ENCODE results near the gene ADCY9.

ADCY9 gene

GRCh38 chr16:4123616-4124300 lies 7.5 kb upstream of the ADCY9 start:
- no peak for DNase-seq (ENCODE audit: low read depth in 2 of 2)

GRCh38 chr16:4120176-4120575 lies 3.9 kb upstream of the ADCY9 start:
- no peak for DNase-seq (ENCODE audit: low read depth in 2 of 2)

DNA sequence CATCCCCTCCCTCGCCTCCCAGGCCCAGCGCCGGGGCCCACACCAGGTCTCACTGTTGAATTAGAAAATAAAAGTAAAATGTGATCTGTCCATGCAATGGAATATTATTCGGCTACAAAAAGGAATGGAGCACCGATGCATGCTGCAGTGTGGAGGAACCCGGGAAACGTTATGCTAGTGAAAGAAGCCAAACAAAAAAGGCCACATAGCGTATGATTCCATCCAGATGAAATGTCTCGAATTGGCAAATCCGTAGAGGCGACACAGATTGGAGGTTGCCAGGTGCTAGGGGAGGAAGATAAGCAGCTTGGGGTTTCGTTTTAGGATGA lies 972 bp upstream of the ADCY9 start:
- DNase-seq (ENCODE audit: low read depth in 2 of 2), result no peak

DNA sequence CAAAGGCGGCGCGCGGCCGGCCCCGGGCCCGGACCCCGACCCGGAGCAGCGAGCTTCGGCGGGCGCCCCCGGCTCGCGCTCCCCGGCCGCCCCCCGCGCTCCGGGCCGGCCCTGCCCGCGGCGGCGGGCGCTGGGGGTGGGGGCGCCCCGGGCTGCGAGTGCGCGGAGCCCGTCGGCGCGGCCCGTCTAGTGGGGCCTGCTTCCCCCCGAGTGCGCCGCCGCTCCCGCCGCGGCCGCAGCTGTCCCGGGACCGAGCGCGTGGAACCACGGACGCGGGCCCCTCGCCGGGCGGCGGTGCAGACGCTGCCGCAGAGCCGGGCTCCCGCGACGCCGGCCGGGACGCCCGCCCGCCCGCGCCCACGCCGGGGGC lies 308 bp downstream of the ADCY9 start:
- no peak for DNase-seq (ENCODE audit: low read depth in 2 of 2)

- peak; percentile 17 to 23 for DNase-seq (ENCODE audit: low read depth in 2 of 2)
Measured at GRCh38 chr16:4115209-4115948, 863 bp downstream of the ADCY9 start.

- DNase-seq (ENCODE audit: low read depth in 2 of 2), result no peak
Measured at GRCh38 chr16:4114257-4115208, 1.7 kb downstream of the ADCY9 start.

GRCh38 chr16:4113358-4114256 lies 2.6 kb downstream of the ADCY9 start:
- DNase-seq (ENCODE audit: low read depth in 2 of 2), result no peak

GRCh38 chr16:4111748-4112696 lies 4.2 kb downstream of the ADCY9 start:
- no peak for DNase-seq (ENCODE audit: low read depth in 2 of 2)

DNA sequence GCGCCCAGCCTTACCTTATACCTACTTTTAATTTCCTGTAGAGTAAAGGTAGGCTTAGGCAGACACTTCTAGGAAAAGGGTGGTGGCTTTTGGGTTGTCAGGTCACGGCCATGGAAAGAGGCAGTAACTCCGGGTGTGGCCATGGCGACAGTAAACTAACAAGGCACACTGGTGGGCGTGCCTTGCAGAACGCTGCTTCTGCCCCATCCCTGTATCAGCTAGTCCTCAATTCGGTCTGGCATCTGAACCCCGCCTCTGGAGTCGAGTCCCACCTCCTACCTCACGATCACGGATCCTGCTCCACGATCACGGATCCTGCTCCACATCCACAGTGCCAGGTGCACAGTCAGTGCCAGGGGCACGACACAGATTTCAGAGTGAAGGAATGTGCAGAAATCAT lies 5.6 kb downstream of the ADCY9 start:
- no peak for DNase-seq (ENCODE audit: low read depth in 2 of 2)

GRCh38 chr16:4110065-4110464 lies 6.2 kb downstream of the ADCY9 start:
- no peak for DNase-seq (ENCODE audit: low read depth in 2 of 2)

DNA sequence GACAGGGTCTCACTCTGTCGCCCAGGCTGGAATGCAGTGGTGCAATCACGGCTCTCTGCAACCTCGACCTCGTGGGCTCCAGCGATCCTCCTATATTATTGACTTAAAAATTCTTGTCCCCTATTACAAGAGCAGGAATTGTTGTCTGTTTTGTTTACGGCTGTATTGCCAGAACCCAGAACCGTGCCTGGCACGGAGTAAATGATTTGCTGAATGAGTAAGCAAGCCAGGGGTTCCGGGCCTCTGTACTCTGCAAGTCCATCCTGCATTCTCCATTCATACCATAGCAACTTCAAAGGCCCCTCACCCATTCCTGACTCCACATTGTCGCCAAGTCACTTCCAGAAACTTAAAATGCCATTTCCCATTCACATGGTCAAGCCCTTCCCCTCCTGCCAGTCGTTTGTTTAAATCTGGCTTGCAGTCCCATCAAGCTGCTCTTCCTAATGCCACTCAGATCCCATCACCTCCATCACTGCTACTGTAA lies 6.9 kb downstream of the ADCY9 start:
- no peak for DNase-seq (ENCODE audit: low read depth in 2 of 2)

GRCh38 chr16:4106516-4106915 lies 9.7 kb downstream of the ADCY9 start:
- no peak for DNase-seq (ENCODE audit: low read depth in 2 of 2)

GRCh38 chr16:4105848-4106247 lies 10.4 kb downstream of the ADCY9 start:
- DNase-seq (ENCODE audit: low read depth in 2 of 2), result no peak

DNA sequence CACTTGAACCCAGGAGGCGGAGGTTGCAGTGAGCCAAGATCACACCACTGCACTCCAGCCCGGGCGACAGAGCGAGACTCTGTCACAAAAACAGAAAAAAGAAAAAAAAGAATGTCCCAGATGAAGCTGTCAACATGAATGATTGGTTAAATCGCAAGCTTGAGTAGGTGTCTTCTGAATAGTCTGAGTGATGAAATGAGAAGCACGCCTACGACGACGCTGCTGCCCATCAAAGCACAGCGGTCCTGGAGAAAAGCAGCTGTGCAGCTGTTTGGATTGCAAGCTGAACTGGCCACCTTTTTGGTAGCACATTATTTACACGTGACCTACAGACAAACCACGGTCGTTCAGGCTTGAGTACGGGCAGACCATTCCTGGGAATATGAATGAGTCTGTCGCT lies 12.5 kb downstream of the ADCY9 start:
- no peak for DNase-seq (ENCODE audit: low read depth in 2 of 2)

DNA sequence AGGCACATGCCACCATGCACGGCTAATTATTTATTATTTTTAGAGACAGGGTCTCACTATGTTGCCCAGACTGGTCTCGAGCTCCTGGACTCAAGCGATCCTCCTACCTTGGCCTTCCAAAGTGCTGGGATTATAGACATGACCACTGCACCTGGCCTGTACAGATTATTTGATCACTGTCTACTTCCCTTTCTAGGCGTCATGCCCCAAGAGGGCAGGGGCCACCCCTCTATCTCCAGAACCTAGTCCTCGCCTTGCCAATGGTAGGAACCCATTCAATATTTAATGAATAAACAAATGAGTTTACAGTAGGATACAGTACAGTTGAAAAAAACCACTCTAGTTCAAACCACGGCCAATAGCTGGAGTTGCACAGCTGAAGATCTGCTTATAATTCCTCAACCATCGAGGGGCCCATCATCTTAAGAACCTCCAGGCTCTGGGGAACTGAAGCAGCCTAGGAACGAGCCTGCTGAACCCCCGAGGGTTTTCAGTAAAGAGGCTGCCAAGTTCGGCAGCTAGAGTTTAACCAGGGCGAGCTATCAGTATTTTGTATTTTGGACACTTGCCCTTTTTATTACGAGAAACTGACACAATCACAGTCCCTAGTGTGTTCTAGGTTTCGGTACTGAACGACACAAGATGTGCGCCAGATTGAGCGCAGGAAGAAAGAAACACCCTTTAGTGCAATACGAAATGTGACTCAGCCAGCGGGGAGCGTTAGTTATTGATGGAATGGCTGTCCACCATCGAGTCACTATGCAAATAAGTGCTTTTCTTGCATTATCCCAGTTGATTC lies 14.6 kb downstream of the ADCY9 start:
- DNase-seq (ENCODE audit: low read depth in 2 of 2), result no peak

GRCh38 chr16:4098501-4098900 lies 17.7 kb downstream of the ADCY9 start:
- DNase-seq (ENCODE audit: low read depth in 2 of 2), result no peak

DNA sequence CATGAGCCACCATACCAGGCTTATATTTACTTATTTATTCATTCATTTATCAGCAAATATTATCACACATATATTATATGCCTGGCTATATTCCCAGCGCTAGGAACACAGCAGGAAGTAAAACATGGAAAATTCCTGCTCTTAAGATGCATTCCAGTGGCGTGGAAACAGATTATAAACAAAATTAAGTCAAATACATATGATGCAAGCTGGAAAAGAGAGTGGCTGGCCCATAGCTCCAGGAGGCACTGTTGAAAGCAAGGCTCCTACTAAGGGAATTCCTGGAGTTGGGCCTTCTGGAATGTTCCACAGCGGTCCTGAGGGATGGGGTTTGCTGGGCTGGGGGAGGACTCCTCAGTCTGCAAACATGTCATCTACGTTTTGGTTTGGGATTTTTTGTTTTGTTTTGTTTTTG lies 18.4 kb downstream of the ADCY9 start:
- DNase-seq (ENCODE audit: low read depth in 2 of 2), result no peak

DNA sequence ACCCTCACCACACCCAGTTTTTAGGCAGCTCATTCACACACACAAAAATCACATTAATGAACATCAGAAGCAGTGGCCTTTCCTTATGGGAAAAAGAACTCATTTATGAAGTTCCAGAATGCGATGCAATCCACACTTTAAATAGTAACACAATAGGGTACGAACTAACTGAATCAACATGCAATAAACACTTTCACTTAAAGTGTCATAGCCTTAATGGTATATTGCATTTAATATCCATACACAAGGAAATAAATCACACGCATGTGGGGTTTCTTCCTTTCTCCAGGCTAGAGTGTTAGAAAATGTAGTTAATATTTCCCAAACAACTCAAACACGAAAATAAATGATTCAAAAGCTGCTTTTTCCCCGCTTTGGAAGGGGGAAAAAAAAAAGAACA lies 19.7 kb downstream of the ADCY9 start:
- no peak for DNase-seq (ENCODE audit: low read depth in 2 of 2)

- DNase-seq (ENCODE audit: low read depth in 2 of 2), result no peak
Measured at GRCh38 chr16:4094127-4094773, 22.0 kb downstream of the ADCY9 start.

All from stimulated activated CD8-positive, alpha-beta memory T cell treated with anti-CD3 and anti-CD28 coated beads, Interleukin-2, amount 100 ng/mL, for 48 hours (primary cell).